Epidermal melanocyte (primary cell): Measurements from ENCODE around the gene BHLHA9.
"Not testable (repeated sequence)": the region's sequence is repeated elsewhere in the genome, so short reads cannot be mapped to it uniquely, and the experiment has no call there.

Experiments
- DNase-seq: peaks from one replicate; pipeline ENCODE4 v3.0.0; 2011; ENCODE audit warnings: low spot score; ENCODE audit not compliant: insufficient read length

The BHLHA9 gene

DNA sequence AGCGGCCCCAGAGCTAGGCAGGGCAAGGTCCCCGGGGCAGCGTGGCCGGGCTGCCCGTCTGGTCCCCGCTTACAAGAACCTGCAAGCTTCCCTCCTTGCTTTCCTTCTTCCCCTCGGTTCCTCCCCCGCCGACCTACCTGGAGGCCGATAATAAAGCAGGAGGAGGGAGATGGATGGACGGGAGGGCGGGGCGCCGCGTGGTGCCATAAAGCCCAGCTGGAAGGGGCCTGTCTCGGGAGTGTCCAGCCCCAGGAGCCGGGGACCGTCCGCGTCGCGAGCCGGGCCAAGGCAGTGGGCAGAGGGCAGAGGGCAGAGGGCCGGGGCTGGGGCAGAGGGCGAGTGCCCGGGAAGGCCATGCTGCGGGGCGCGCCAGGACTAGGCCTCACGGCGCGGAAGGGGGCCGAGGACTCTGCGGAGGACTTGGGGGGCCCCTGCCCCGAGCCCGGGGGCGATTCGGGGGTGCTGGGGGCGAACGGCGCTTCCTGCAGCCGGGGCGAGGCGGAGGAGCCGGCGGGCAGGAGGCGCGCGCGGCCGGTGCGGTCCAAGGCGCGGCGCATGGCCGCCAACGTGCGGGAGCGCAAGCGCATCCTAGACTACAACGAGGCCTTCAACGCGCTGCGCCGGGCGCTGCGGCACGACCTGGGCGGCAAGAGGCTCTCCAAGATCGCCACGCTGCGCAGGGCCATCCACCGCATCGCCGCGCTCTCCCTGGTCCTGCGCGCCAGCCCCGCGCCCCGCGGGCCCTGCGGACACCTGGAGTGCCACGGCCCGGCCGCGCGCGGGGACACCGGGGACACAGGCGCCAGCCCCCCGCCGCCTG, at the start of gene BHLHA9:
BHLHA9 (plus strand) TSS at position 235 of the 820 bp plus-strand sequence; CDS start at position 355, 120 bp downstream.
- DNase-seq = no peak

DNA sequence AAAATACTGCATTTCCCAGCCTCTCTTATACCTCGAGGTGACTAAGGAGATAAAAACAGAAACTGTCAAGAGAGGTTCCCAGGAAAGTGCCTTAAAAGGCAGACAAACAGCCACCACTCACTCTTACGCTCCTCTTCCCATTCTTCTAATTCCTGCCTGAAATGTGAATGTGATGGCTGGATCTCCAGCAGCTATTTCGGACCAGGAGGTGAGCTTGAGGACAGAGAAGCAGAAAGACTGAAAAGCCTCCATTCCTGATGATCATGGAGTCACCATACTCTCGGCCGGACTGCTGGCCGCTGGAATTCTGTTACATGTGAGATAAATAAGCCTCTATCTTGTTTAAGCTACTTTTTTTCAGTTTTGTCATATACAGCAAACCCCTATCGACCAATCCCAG, 49.0 kb upstream of the BHLHA9 start:
- no peak for DNase-seq

DNA sequence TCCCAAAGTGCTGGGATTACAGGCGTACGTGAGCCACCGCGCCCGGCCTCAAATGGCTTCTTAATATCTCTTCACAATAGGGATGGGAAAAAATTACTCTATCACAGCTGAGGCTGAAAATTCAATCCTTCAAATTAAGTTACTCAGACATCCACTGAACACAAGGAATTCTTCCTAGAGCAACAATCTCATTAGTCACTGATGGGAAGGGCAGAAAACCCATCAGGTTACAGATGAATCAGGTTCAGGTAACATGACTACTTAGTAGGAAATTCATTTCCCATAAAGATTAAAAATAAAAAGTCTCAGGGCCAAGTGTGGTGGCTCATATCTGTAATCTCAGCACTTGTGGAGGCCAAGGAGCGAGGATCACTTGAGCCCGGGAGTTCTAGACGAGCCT, 47.9 kb upstream of the BHLHA9 start:
- DNase-seq = no peak

DNA sequence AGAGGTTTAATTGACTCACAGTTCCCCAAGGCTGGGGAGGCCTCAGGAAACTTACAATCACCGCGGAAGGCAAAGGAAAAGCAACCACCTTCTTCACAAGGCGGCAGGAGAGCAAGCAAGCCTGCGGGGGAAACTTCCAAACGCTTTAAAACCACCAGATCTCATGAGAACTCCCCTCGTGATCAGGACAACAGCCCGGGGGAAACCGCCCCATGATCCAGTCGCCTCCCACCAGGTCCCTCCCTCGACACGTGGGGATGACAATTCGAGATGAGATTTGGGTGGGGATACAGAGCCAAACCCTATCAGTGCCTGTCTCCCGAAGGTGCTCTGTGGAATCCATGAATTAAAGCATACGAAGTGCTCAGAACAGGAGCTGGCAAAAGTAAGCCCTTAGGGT, 46.6 kb upstream of the BHLHA9 start:
- no peak for DNase-seq

DNA sequence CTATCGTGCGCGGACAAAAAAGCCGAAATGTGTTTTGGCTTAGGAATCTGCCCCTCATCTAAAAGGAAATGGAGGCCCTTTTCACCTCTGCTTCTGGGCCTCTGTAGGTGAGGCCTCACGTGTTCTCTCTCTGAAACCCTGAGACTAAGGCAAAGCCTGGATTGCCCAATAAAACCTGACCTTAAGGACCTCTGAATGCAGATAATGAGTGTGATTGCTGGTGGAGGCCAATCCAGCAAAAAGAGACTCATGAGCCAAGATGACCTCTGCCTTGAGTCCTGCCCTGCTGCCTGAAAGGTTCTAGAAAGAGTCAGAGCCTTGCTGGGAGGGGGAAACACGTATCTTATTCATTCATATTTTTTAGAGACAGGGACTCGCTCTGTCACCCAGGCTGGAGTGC, 45.9 kb upstream of the BHLHA9 start:
- DNase-seq = no peak

DNA sequence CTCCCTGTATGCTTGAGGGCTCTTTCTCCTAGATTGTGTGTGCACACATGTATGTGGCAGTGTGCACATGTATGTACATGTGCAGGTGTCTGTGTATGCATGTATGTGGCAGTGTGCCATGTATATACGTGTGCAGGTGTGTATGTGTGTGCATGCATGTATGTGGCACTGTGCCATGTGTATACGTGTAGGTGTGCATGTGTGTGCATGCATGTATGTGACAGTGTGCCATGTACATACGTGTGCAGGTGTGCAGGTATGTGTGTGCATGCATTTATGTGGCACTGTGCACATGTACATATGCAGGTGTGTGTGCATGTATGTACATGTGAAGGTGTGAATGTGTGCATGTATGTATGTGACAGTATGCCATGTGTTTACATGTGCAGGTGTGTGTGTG, 43.9 kb upstream of the BHLHA9 start:
- DNase-seq = no peak

DNA sequence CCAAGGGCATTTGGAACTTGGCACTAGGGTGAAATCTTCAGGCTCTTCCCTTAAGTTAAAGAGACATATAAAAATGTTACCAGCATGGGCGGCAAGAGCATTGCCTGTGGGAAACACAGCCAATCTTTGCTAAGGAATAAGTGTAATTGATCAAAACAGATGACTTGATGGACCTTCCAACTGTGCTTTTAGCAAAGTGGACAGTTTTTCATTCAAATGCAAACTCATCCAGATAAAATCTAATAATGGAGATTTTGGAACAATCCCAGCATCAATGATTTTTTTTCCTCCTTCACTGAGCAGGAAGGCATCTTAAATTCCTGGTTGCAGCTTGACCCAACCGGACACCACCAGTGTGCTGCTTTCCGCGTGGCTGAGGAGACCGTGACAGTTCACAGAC, 42.9 kb upstream of the BHLHA9 start:
- DNase-seq = no peak

DNA sequence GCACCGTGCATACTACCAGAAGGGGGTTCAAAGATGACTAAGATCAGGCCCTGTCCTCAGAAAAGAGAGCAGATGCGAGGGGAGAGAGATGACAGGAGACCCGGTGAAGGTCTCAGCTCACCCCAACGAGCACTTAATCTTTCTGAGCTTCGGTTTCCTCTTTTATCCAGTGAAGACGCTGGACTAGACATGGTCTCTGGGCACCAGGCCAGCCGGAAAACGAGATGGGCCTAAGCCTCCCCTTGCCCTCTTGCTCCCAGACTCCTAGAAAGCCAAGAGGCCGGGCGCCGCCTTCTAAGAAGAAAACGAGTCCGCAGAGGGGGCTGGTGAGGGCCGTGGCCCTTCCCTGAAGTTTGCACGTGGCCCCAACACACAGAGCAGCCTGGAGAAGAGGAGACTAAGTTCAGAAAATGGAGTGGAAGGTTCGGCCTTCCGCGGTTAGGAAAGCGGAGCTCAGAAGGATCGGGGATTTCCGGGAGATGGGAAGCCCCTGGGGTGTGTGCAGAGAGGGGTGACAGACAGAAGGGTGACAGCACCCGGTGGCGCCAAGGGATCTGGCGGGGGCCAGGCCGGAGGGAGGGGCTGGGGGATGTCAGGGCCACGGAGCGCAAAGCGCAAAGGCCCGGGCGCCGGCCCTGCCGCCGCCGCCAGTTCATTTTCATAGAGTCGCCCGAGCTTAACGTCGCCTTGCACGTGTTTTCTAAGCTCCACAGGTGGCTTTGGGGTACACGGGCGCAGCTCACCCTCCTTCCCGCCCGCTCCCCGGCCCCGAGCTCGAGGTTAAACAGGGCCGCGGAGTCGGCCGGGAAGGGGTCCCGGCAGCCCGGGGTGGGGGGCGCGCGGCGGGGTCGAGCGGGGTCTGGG, 42.1 kb upstream of the BHLHA9 start:
- no peak for DNase-seq

DNA sequence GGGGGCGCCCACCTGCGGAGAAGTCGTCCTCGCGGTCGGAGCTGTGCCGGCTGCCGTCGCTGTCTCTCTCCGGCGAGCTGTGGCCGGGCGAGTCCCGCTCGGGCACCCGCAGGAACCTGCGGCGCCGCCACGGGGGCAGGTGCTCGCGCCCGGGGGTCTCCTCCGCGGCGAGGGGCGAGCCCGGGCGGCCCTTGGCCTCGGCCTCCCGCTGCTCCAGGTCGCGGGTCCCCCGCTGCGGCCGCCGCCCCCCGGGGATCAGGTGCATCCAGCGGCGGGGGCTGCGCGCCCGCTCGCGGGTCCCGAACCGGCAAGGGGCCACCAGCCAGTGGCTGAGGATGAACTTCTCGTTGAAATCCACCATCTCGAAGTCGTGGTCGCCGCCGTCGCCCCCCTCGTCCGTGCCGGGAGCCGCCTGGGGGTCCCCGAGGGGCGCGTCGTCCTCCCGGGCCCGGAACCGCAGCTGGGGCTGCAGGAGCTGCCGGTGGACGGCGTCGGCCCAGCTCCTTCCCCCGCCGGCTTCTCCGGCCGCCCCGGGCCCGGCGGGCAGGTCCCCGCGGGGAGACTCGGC, 41.4 kb upstream of the BHLHA9 start:
- DNase-seq = no peak

DNA sequence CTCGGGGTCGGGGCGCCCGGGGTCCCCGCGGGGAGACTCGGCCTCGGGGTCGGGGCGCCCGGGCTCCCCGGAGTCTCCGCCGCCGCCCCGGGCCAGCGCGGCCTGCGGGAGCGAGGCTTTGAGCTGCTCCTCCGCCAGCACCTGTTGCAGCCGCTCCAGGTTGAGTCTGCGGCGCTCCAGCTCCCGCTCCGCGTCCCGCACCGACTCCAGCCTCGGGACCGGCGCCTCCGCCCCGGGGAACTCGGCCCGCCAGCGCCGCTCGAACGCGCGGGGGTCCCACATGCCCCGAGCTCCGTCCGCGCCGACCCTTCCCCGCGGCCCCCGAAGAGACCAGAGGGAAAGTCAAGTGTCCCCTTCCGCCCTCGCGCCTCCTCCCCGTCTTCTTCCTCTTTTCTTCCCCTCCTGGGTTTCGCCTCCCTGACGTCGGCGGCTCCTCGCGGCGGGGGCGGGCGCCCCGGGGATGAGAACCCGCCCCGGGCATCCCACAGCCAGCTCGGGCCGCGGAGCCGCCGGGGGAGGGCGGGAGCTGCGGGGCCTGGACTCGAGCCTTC, 40.8 kb upstream of the BHLHA9 start:
- no peak for DNase-seq

DNA sequence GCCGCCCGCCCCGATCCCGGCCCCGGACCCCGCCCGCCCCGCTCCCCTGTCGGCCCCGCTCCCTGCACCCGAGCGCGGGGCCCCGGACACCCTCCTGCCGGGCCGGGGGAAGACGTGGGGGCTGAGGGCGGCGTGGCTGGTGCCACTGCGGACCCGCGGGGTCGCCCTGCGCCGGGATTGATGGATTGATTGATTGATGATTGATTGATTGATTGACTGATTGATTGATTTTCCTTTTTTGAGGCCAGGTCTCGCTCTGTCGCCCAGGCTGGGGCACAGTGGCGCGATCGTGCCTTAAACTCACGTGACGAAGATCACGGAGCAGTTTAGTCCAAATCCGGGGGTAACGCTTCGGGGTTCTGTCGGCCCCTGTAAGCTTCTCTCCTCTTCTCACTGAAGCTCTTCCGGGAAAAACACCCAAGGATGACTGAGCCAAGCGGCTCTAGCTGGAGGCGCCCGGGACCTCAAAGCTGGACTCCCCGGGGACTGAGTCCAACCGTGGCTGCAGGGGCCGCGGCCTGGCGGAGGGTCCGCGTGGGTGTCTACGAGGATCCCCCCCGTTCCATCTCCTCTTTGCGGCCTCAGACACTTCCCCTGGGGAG, 40.2 kb upstream of the BHLHA9 start:
- no peak for DNase-seq

DNA sequence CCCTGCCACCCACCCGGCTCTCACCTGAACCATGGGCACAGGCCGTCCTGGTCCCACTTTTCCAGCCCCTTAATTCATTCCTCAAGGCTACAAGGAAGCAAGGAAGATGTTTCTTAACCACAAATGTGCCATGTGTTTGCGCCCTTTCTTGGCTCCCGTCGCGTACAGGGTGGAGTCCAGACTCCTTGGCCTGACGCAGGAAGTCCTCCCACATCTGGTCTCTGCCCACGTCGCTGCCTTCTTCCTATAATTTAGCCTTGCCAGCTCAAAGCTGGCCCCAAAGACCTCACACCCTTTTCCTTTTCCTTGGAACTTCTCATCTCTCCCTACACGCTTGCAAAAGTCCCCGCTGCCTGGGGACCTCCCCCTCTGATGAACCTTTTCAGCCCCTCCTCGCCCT, 38.8 kb upstream of the BHLHA9 start:
- DNase-seq = no peak

DNA sequence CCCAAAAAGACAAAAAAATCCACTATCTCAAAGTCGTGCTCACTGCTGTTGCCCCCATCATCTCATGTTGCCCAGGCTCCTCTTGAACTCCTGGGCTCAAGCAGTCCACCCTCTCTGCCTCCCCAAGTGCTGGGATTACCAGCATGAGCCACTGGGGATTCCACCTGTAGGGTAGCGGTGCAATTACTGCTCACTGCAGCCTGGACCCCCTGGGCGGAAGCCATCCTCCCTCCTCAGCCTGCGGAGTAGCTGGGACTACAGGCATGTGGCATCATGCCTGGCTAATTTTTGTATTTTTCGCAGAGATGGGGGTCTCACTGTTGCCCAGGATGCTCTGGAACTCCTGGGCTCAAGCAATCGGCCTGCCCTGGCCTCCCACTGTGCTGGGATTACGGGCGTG, 37.9 kb upstream of the BHLHA9 start:
- no peak for DNase-seq

DNA sequence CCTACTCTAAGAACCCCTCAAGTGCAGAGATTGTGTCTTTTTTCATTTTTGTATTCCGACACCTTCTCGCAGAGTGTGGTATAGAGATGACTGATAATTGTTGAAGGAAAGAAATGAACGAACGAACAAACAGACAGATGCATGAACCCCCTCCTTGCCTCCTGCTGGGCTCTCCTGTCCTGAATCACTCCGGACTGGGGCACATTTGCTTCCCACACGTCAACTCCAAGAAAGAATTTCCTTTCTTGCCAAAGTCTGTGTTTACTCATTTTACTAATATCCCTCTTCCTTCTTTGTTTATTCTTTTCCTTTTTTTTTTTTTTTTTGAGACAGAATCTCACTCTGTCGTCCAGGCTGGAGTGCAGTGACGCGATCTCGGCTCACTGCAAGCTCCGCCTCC, 37.5 kb upstream of the BHLHA9 start:
- DNase-seq = no peak

DNA sequence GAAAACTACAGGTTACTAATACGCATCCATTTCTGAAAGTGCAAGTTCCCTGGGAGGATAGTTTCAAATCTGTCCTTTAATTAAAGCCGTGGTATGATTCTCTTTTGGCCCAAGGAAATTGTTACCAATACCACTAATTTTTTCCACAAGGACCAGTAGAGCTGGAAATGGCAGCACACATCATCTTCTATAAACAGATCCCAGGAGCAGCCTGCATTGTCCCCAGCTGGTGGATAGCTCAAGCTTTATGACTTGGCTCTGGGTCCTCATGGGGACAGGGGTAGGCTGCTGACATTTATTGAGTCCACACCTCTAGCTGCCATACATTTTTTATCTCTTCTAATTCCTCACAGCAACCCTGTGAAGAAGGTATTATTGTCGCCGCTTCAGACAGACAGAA, 35.8 kb upstream of the BHLHA9 start:
- no peak for DNase-seq

DNA sequence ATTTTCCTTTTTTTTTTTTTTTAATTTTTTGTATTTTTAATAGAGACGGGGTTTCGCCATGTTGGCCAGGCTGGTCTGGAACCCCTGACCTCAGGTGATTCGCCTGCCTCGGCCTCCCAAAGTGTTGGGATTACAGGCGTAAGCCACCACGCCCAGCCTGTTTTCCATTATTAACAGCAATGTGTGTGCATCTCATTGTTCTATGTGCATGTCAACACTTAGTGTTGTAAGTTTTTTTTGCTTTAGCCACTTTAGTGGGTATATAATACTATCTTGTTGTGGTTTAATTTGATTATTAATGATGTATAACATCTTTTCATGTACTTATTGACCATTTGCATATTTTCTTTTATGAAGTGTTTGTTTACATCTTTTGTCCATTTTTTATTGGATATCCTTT, 32.8 kb upstream of the BHLHA9 start:
- no peak for DNase-seq

DNA sequence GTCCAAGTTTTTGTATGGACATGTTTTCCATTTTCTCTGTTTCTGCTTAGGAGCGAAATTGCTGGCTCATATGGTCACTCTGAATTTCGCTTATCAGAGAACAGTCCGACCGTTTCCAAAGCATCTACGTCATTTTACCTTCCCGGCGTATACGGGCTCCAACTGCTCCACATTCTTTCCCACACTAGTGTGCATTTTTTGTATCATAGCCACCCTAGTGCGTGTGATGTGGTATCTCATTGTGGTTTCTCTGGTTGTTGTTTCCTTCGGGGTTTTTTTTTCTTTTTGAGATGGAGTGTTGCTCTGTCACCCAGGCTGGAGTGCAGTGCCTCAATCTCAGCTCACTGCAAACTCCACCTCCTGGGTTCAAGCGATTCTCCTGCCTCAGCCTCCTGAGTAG, 31.0 kb upstream of the BHLHA9 start:
- DNase-seq = no peak

DNA sequence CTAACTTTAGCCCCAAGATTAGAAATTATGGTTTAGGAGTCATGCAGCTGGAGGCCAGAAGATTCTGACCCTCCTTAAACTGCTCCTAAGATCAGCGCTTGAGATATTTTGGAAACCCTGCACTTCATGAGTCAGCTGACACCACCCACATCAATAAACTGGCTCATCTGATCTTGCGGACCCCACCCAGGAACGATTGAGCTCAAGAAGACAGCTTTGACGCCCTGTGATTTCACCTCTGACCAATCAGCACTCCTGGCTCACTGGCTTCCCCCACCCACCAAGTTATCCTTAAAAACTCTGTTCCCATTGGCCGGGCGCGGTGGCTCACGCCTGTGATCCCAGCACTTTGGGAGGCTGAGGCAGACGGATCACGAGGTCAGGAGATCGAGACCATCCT, 29.8 kb upstream of the BHLHA9 start:
- not testable (repeated sequence) for DNase-seq

DNA sequence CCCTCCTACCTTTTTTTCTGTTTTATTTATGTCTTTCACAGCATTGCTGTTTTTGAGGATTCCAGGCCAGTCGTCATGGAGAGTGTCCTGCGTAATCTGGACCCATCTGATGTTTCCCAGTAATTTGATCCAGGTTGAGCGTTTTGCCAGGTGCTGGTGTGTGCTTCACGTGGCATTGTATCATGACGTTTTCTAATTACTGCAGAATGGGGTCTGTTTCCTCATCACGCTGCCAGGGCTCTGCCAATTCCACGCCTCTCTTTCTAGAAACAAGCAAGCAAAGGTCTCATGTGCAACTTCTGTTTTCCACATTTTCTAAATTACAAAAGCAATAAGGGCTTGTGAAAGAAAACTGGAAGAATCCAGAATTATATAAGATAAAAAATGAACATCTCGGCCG, 28.3 kb upstream of the BHLHA9 start:
- no peak for DNase-seq

DNA sequence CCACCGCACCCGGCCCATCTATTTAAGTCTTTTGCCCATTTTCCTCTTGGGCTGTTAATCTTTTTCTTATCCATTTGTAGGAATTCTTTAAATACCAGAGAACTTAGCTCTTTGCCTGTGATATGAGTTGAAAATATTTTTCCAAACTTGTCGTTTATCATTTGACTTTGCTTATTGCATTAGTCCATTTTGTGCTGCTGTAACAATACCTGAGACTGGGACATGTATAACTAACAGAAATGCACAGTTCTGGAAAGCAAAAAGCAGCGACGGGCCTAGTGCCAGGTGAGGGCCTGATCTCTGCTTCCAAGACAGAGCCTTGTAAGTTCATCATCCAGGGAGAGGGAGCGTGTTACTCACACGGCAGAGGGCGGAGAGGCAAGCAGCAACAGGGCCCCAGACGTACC, 25.6 kb upstream of the BHLHA9 start:
- no peak for DNase-seq

DNA sequence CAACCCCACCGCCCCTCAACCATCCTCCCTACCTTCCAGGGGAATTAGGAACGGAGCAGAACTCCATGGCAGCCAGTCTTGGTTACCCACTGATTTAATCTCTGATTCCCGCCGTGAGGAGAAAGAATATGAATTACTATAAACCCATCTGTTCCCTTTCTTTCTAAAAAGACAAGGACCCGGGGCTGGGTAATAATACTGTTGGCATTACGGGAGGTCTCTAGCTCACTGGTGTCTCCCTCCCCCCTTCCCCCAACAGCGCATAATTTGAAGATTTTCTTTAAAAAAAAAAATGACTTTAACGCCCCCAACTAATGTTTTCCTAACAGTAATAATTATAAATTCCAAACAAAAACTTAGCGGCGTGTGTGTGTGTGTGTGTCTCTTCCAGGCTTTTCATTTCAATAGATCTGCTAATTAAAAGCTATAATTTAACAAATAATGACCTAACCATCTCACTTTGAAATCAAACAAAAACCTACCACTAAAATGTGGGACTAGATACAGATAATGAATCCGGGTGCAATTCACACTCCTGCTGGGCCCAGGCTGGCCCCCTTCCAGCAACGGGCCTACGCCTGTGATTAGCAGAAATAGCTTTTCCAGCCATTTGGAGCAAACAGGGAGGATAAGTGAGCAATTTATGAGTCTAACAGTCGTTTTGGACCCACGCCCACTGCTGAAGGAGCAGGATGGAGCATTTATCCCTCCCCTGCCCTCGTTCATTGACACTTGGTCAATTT, 18.2 kb upstream of the BHLHA9 start:
- no peak for DNase-seq
